ENCODE results near the gene GLI3.

Gene GLI3

GRCh38 chr7:42016517-42016916 is 220.5 kb downstream of the GLI3 start:
- Histone ChIP-seq H3K36me3 (no peaks in the 10 kb centered on the region), H3K27me3 (peaks cover 33% of the 10 kb centered on the region), H3K4me3 (ENCODE audit: low read depth in 1 of 2, low read length in 1 of 2) (no peak overlapping the region), H3K4me1 (ENCODE audit: control insufficient read depth in 1 of 2, insufficient read depth in 1 of 2, low read depth in 1 of 2, low read length in 1 of 2) (no peaks in the 10 kb centered on the region), H3K9me3 (no peaks in the 10 kb centered on the region), H3K27ac (no peak overlapping the region)
- no peak for TF ChIP-seq CTCF (IDR thresholded peaks at IDR 0.05)

- no peaks in the 10 kb centered on the region for H3K4me1 ChIP-seq (ENCODE audit: control insufficient read depth in 1 of 2, insufficient read depth in 1 of 2, low read depth in 1 of 2, low read length in 1 of 2)
- TF ChIP-seq CTCF (IDR thresholded peaks at IDR 0.05) = peak; percentile 66
- no peak overlapping the region for H3K4me3 ChIP-seq (ENCODE audit: low read depth in 1 of 2, low read length in 1 of 2)
- H3K27ac ChIP-seq = no peak overlapping the region
- no peaks in the 10 kb centered on the region for H3K9me3 ChIP-seq
- H3K27me3 ChIP-seq = peaks cover 27% of the 10 kb centered on the region
- H3K36me3 ChIP-seq = no peaks in the 10 kb centered on the region
Measured at GRCh38 chr7:42014625-42015618, 222.1 kb downstream of the GLI3 start.

GRCh38 chr7:42012786-42013360 is 224.1 kb downstream of the GLI3 start:
- H3K27me3 ChIP-seq = peaks cover 6% of the 10 kb centered on the region
- no peak overlapping the region for H3K27ac ChIP-seq
- no peaks in the 10 kb centered on the region for H3K9me3 ChIP-seq
- TF ChIP-seq CTCF (IDR thresholded peaks at IDR 0.05) = no peak
- no peak overlapping the region for H3K4me3 ChIP-seq (ENCODE audit: low read depth in 1 of 2, low read length in 1 of 2)
- H3K4me1 ChIP-seq (ENCODE audit: control insufficient read depth in 1 of 2, insufficient read depth in 1 of 2, low read depth in 1 of 2, low read length in 1 of 2) = no peaks in the 10 kb centered on the region
- no peaks in the 10 kb centered on the region for H3K36me3 ChIP-seq

DNA sequence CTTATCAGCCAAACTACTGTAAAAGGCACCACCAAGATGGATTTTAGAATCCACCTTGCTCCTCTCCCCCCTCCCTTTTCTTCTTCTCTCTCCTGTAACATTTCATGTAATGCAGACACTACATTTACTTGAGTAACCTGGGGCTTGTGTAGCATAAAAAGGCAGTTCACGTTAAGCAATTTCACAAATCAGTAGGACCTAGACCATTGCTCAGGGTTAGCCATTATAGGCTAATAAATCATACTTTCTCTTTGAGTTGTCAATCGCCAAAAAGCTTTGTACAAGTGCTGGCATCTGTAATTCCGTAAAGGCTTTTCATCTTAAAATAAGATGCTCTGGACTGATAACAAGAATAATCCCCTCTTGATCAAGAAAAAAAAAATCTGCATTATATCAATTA is 224.7 kb downstream of the GLI3 start:
- H3K4me3 ChIP-seq (ENCODE audit: low read depth in 1 of 2, low read length in 1 of 2) = no peak overlapping the region
- H3K27ac ChIP-seq = no peak overlapping the region
- H3K9me3 ChIP-seq = no peaks in the 10 kb centered on the region
- no peak for TF ChIP-seq CTCF (IDR thresholded peaks at IDR 0.05)
- no peaks in the 10 kb centered on the region for H3K36me3 ChIP-seq
- no peaks in the 10 kb centered on the region for H3K4me1 ChIP-seq (ENCODE audit: control insufficient read depth in 1 of 2, insufficient read depth in 1 of 2, low read depth in 1 of 2, low read length in 1 of 2)
- H3K27me3 ChIP-seq = peaks cover under 1% of the 10 kb centered on the region

- Histone ChIP-seq H3K36me3 (no peaks in the 10 kb centered on the region), H3K4me1 (ENCODE audit: control insufficient read depth in 1 of 2, insufficient read depth in 1 of 2, low read depth in 1 of 2, low read length in 1 of 2) (no peaks in the 10 kb centered on the region), H3K27me3 (peaks cover under 1% of the 10 kb centered on the region), H3K9me3 (no peaks in the 10 kb centered on the region), H3K27ac (no peak overlapping the region), H3K4me3 (ENCODE audit: low read depth in 1 of 2, low read length in 1 of 2) (no peak overlapping the region)
- TF ChIP-seq CTCF (IDR thresholded peaks at IDR 0.05) = no peak
Measured at GRCh38 chr7:42011846-42012245, 225.2 kb downstream of the GLI3 start.

Data from neutrophil (primary cell).